GM10847 (cell line): ENCODE results near the gene CEP290.

Source experiments
- POLR2A ChIP-seq: IDR thresholded peaks from 2 replicates; pipeline ENCODE4 v1.6.1; 2011; ENCODE audit not compliant: insufficient read length; ENCODE audit errors: extremely low read depth

CEP290 gene

DNA sequence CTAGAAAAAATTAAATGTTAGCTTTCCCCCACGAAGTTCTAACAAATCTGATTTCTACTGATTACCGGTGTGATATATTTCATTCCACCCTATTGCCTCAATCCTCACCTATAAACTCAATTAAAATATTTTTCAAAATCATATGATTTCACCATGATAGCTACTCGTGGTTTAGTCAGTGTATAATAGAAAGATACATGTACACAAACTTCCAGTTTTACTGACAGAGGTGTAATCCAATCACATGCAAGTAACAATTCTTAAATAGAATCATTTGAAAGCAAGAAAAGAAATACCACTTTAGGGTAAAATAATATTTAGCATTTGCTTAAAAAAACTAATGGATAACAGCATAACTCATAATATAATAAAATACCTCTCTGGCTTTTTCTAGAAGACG is 57.7 kb downstream of the CEP290 start:
- TF ChIP-seq POLR2A, result no peak

DNA sequence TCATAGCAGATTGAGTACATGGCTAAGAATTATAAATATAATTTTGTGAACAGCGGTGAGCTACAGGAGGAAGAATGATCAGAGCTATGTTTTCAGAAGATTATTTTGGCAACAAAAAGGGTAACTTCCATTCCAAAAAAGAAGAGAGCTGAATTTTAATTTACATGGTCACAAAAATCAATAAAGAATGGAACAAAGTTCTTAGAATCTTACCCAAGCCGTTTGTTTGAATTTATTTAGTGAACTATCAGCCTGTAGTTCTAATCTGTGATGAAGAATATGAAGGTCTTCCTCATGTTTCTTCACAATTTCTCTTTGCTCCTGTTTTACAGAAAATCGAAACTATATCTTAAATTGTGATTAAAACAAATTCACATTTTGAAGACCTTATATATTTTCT is 58.3 kb downstream of the CEP290 start:
- no peak for TF ChIP-seq POLR2A

DNA sequence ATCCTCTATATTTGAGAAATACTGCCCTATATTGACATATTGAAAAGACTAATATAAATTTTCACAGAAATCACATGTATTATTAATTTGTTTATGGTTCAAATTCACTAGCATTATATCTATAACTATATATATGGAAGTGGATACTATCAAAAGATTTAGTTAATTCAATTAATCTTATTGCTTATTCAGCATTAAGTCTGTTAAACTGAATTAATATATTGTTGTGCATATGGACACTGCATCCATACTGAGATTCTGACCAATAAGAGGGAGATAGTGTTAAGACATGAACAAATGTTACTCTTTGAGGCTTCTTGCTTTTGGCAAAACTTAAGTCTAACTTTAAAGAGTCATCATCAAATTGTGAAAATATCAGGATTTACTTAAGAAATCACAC is 60.6 kb downstream of the CEP290 start:
- no peak for TF ChIP-seq POLR2A

- TF ChIP-seq POLR2A, result no peak
Observed at GRCh38 chr12:88067301-88067700, 74.6 kb downstream of the CEP290 start.

GRCh38 chr12:88063375-88063774 is 78.5 kb downstream of the CEP290 start:
- no peak for TF ChIP-seq POLR2A

GRCh38 chr12:88062474-88062873 is 79.4 kb downstream of the CEP290 start:
- TF ChIP-seq POLR2A, result no peak

DNA sequence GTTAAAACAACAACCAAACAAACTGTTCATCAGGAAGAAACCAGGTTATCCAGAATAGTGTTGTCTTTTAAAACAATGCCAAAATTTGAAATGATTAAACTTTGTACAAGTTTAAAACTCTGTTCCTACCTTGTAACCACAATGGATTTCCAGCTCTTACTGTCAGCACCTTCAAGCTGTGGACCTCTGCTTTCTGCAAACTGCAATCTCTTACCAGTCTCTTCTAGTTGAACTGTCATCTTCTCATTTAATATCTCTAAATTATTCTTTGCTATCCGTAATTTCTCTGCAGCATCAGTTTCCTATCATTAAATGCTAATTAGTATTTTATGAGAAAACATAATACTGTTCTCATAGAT is 83.2 kb downstream of the CEP290 start:
- no peak for TF ChIP-seq POLR2A

- no peak for TF ChIP-seq POLR2A
Observed at GRCh38 chr12:88057994-88058718, 83.7 kb downstream of the CEP290 start.

DNA sequence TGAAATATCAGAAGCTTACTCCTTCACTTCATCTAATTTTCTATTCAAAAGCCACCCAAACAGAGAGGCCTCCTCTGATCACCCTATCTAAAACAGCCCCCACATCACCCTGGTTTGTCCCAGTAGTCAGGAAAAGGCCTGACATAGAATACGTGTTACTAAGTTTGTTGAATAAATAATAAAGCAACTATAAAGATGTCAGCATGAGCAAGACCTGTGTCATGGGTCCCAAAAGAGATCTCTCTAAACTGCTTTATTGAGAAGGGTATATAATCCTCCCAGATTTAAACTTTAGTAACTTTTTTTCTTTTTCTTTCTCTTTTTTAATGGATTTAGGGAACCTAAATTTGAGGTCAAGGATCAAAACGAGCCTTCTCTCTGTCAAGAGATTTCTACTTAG is 85.3 kb downstream of the CEP290 start:
- TF ChIP-seq POLR2A, result no peak

DNA sequence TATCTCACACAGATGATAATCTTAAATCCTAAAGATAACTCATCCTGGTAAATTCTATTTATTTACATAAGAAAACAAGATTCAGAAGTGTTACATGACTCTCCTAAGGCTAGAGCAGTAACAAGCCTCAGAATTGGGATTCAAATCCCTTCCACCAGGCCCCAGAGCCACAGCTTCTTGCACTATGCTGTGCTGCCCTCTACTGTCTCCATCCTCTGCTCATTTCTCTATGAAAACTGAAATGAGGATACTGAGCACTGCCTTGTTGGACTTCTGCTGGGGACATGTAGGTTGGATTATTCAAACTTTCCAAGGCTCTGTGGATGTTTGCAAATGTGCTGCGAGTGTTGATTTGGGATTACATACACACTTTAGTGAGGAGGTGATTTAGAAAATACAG is 89.2 kb downstream of the CEP290 start:
- no peak for TF ChIP-seq POLR2A

GRCh38 chr12:88044035-88044434 is 97.9 kb downstream of the CEP290 start:
- TF ChIP-seq POLR2A, result no peak

DNA sequence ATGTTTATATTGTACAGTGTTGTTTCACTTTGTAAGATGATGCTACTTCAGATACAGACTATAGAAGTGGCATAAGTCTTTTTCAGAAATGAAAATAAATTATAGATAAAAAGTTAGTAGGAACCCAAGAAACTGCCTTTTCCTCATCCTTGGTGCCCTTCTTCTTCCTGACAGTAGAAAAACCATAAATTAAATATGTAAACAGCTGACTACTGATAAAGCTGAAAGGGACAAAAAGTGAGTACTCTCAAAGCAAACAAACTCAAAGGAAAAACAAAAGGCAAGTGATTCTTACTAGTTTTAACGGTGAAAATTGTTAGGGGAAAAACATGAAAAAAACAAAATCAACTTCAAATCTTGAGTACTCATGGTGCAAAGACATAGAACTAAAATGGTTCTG is 104.1 kb downstream of the CEP290 start:
- TF ChIP-seq POLR2A, result no peak

- TF ChIP-seq POLR2A, result no peak
Observed at GRCh38 chr12:88036353-88036965, 105.4 kb downstream of the CEP290 start.

DNA sequence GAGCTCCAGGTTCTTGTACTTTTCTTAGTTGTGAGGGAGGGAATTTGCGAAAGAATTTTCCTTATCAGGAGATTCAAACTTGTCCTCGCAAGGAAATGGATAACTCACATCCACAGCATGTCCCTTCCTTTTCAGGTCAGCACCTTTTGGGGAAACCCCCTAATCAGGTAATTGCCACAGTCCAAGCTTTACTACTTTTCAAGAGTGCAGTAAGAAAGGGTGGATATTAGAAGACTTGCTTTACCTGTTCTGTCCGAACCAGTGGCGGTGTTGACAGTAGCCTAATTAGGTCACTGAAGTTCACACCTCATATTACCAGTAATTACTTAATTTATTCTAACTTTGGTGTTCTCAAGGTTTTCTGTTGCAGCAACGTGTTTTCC is 106.0 kb downstream of the CEP290 start:
- TF ChIP-seq POLR2A, result no peak

GRCh38 chr12:88035271-88035906 is 106.5 kb downstream of the CEP290 start:
- TF ChIP-seq POLR2A, result peak; percentile 90

DNA sequence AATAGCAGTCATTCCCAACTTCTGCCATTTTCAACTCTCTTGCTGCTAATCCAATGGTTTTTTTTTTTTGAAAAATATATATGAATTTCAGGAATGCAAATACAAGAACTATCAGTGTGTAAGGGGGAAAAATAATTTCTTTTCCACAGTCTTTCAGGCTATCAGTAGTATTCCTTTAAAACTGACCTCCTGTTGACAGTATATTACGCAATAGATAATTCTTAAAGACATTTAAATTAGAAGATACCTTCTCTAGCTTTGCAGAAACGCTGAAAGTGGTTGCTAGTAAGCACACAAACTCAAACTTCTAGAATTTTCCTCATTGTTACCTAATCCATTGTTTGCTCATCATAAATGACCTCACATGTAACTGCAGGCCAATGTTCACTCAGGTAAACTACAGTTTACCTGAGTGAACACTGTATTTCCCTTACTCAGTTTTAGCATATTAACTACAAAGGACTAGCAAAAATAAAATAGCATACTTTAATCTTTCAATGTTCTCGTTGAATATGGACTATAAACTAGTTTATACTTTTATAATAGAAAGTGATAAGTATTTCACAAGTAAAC is 112.7 kb downstream of the CEP290 start, which contains the start of gene C12orf50:
TSS of gene C12orf50 (minus strand) at position 309 of the 573 bp plus-strand sequence. CDS start 2,439 bp downstream, outside the sequence.
- no peak for TF ChIP-seq POLR2A
